Measurements from ENCODE around the gene OR56B4.

Gene OR56B4

DNA sequence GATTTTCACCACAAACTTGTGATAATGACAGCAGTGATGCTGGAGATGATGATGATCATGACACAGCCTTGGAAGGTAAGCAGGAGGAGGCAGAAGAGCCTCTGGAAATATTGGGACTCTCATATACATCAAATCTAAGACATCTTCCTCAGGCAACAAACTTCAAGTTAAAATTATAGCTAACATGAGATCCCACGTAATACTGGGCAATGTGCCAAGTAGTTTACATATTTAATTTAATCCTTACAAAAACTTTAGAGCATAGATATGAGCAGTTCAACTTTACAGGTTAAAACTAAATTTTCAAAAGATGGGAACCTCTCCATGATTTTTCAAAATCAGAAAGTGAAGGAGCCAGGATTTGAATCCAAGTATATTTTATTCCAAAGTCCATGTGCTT lies 43.6 kb downstream of the OR56B4 start:
- DNase-seq (ENCODE audit: low read depth) = no peak

GRCh38 chr11:6152126-6152525 lies 44.6 kb downstream of the OR56B4 start:
- no peak for DNase-seq (ENCODE audit: low read depth)

- no peak for DNase-seq (ENCODE audit: low read depth)
Observed at GRCh38 chr11:6156628-6157359, 49.3 kb downstream of the OR56B4 start.
